ENCODE results near the gene SLC8A1.
A peak's percentile ranks its signal among the peaks of the same experiment; 100 is the strongest.

The SLC8A1 gene

DNA sequence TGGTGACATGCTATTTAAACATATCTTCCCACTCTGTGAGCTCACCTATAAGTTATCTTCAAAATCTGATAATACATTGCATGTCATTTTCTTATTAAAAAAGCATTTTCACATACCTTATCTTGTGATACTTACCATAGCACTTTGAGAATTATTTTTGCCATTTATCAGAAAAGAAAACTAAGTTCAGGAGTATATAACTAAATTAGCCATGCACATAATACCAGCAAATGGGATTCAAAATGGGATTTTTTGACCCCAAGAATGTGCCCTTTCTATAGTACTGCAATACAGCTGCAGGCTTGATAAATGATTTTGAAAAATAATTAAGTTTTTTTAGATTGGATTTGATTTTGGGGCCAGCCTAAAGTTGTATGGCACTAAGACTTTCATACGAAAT is 41.2 kb downstream of the SLC8A1 start:
- H3K27ac ChIP-seq, result no peak overlapping the region
- POLR2A ChIA-PET (ENCODE audit: low non-redundant PET), result no interaction called here
- CTCF ChIA-PET, result no interaction called here
- TF ChIP-seq, protein P1, sequence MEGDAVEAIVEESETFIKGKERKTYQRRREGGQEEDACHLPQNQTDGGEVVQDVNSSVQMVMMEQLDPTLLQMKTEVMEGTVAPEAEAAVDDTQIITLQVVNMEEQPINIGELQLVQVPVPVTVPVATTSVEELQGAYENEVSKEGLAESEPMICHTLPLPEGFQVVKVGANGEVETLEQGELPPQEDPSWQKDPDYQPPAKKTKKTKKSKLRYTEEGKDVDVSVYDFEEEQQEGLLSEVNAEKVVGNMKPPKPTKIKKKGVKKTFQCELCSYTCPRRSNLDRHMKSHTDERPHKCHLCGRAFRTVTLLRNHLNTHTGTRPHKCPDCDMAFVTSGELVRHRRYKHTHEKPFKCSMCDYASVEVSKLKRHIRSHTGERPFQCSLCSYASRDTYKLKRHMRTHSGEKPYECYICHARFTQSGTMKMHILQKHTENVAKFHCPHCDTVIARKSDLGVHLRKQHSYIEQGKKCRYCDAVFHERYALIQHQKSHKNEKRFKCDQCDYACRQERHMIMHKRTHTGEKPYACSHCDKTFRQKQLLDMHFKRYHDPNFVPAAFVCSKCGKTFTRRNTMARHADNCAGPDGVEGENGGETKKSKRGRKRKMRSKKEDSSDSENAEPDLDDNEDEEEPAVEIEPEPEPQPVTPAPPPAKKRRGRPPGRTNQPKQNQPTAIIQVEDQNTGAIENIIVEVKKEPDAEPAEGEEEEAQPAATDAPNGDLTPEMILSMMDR (conservative IDR thresholded peaks at IDR 0.05; ENCODE audit: low read depth), result no peak
- no peak for DNase-seq (ENCODE audit: low spot score)

DNA sequence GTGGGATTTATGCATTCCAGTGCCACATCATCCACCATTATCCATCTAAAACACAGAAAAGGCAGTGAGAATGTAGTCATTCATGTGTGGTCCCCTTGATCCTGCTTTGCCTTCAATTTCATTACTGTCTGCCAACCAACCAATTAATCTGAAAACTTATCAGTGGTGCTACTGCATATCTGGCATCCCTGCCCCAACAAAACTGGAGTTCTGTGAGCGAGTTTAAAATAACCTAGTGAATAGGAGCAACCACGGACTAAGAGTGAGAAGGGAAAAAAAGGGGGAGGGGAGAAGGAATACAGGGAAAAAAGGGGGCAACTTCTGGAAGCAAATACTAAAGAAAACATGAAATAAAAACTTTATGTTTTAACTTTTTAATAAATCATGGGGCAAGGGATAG is 42.2 kb downstream of the SLC8A1 start:
- TF ChIP-seq, protein P1 (conservative IDR thresholded peaks at IDR 0.05; ENCODE audit: low read depth), result no peak
- ChIA-PET CTCF (no interaction called here), POLR2A (ENCODE audit: low non-redundant PET) (no interaction called here)

DNA sequence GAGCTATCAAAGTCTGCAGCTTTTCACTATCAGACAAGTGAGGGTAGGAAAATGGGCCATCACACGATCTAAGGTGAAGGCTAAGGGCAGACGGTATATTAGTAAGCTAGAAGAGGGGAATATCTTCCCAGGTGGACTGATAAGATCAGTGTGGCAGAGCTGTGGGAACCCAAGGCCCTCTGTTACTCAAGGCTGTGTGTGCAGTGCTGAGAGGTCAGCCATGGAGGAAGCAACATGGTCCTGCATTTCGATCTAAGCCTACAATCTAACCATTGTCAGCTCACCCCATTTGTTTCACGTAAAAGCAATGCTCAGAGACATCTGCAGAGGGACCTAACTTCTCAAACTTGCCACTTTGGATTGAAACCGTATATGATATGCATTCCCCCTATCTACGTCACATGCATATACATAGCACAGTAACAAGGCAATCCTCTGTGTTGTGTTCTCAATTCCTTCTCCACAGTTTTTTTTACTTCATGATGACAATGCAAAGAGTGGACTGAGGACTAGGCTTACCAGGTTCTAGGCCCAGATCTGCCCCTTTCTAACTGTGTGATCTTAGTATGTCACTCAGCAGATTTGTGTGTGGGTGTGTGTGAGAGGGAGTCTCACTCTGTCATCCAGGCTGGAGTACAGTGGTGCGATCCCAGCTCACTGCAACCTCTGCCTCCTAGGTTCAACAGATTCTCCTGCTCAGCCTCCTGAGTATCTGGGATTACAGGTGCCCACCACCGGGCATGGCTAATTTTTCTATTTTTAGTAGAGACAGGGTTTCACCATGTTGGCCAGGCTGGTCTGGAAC is 45.2 kb downstream of the SLC8A1 start:
- ChIA-PET CTCF (interaction anchor here (1.0 kb wide), 1 partner anchor 312 kb away, joined by 4 read pairs; no protein-coding TSS in a partner anchor), POLR2A (ENCODE audit: low non-redundant PET) (no interaction called here)
- TF ChIP-seq, protein P1 (conservative IDR thresholded peaks at IDR 0.05; ENCODE audit: low read depth), result no peak
- H3K27ac ChIP-seq, result no peak overlapping the region
- DNase-seq (ENCODE audit: low spot score), result no peak

More for the DNA sequence above, 42.2 kb downstream of the SLC8A1 start:
- no peak overlapping the region for H3K27ac ChIP-seq
- DNase-seq (ENCODE audit: low spot score), result no peak

DNA sequence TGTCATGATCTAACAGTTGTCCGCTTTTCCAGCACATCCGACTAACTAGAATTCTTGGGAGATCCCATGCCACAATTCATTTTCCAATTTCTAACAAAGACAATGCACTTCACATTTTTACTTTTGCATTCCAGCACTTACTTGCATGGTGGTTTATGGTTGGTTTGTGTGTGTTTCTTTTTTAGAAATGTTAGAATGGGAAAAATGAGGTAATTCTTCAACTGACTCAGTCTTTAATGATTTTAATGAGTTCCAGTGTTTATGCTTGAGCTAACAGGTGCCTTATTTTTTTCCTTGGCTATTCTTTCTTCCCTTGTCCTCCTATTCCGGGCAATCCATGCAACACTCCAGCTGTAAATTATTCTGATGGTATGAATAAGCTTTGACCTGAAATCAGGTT is 46.4 kb downstream of the SLC8A1 start:
- TF ChIP-seq, protein P1 (conservative IDR thresholded peaks at IDR 0.05; ENCODE audit: low read depth), result no peak
- no peak for DNase-seq (ENCODE audit: low spot score)
- ChIA-PET CTCF (interaction anchor here (1.0 kb wide), 1 partner anchor 310 kb away, joined by 4 read pairs; no protein-coding TSS in a partner anchor), POLR2A (ENCODE audit: low non-redundant PET) (no interaction called here)
- H3K27ac ChIP-seq, result no peak overlapping the region

DNA sequence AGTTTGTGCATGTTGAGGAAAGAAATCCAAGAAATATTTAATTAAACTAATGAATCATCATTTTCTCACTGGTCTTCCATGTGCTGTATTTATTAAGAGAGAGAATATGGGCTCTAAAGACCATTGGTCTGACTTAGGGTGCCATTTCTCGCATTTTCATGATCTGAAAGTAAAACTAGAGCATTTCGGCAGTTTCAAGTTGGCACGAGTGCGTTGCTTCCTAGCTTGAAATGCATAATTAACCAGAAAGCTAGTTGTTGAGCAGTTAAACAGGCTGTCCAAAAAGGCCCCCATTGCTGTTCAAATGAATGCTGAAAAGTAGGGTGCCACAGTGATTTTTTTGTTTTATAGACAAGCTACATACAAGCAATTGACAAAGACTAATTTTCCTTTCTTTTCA is 47.4 kb downstream of the SLC8A1 start:
- TF ChIP-seq, protein P1 (conservative IDR thresholded peaks at IDR 0.05; ENCODE audit: low read depth), result no peak
- POLR2A ChIA-PET (ENCODE audit: low non-redundant PET), result no interaction called here
- no peak for DNase-seq (ENCODE audit: low spot score)
- CTCF ChIA-PET, result no interaction called here
- no peak overlapping the region for H3K27ac ChIP-seq

DNA sequence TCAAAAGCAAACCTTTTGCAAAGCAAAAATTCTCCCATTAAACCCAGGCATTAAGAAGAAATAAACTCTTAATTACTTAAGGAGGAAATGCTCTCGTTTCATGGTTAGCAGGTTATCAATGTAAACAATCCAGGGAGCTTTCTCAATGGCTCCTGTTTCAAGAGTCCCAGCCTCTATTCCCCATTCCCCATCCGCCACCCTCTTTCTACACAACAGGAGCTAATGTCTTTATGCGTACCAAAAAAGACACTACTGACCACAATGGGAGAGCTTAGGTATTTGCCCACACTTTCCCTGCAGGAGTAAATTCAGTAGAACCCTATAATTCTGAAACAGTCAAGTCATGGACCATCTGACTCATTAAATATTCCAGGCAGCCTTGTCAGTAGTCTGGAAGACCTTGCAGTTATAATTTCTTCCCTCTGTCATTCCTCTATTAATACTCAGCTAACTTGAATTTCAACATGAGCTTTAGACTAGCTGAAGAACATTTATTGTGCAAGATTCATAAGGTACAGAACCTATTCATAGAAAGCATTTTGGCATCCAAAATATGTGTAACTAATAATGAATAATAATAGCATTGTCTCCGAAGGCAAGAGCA is 48.6 kb downstream of the SLC8A1 start:
- H3K27ac ChIP-seq, result no peak overlapping the region
- ChIA-PET CTCF (no interaction called here), POLR2A (ENCODE audit: low non-redundant PET) (no interaction called here)
- DNase-seq (ENCODE audit: low spot score), result peak; percentile 62
- TF ChIP-seq, protein P1 (conservative IDR thresholded peaks at IDR 0.05; ENCODE audit: low read depth), result no peak
